Epithelial cell of esophagus (primary cell): ENCODE data around the gene NPEPL1.

Experiments used
- DNase-seq: peaks from one replicate; pipeline ENCODE4 v3.0.0; 2010; ENCODE audit warnings: low read depth
- H3K4me3 ChIP-seq: 2 replicates; pipeline ENCODE4 v1.5.1; 2011; ENCODE audit warnings: mild to moderate bottlenecking, low read length, control low read depth
- CTCF ChIP-seq: IDR thresholded peaks from 2 replicates; pipeline ENCODE4 v1.5.1; 2011; ENCODE audit warnings: low read depth, mild to moderate bottlenecking, low read length, control low read depth, inconsistent platforms; ENCODE audit not compliant: insufficient read depth; ENCODE audit errors: missing control alignments

NPEPL1 gene

GRCh38 chr20:58701431-58702160, 9.0 kb downstream of the NPEPL1 start:
- TF ChIP-seq CTCF: no peak
- H3K4me3 ChIP-seq: no peak overlapping the region
- no peak for DNase-seq

- DNase-seq: no peak
- no peak for TF ChIP-seq CTCF
- no peak overlapping the region for H3K4me3 ChIP-seq
These were observed 9.5 kb downstream of the NPEPL1 start for GRCh38 chr20:58702161-58702510.

- no peak for TF ChIP-seq CTCF
- H3K4me3 ChIP-seq: no peak overlapping the region
- no peak for DNase-seq
These were observed 10.5 kb downstream of the NPEPL1 start for GRCh38 chr20:58702859-58703648.

- no peak for TF ChIP-seq CTCF
- DNase-seq: no peak
- no peak overlapping the region for H3K4me3 ChIP-seq
These were observed 11.3 kb downstream of the NPEPL1 start for GRCh38 chr20:58703765-58704371.

- no peak overlapping the region for H3K4me3 ChIP-seq
- no peak for DNase-seq
- no peak for TF ChIP-seq CTCF
These were observed 12.8 kb downstream of the NPEPL1 start for GRCh38 chr20:58705208-58705926.

GRCh38 chr20:58706150-58706892, 13.7 kb downstream of the NPEPL1 start:
- no peak overlapping the region for H3K4me3 ChIP-seq
- no peak for DNase-seq
- TF ChIP-seq CTCF: no peak
